Hepatocyte (in vitro differentiated cells): ENCODE measurements around the gene ABCA3. TPM values are rescaled to one million over a fixed set of nuclear protein-coding genes. Genes with fewer than 3 reads are reported as not detected.

ENCODE experiments used
- DNase-seq: peaks from one replicate; pipeline ENCODE4 v3.0.0-alpha.2; 2016; ENCODE audit warnings: low spot score
- H2AFZ ChIP-seq: fragments of 200-600 bp; sonication (generic); 2 replicates; pipeline ENCODE4 v1.6.0; 2016; ENCODE audit warnings: antibody characterized with exemption, mild to moderate bottlenecking
- H3K27ac ChIP-seq: fragments of 200-600 bp; sonication (generic); 2 replicates; pipeline ENCODE4 v1.5.1; 2016; ENCODE audit warnings: mild to moderate bottlenecking
- H3K27me3 ChIP-seq: fragments of 200-600 bp; sonication (generic); 2 replicates; pipeline ENCODE4 v1.6.1; 2016
- H3K36me3 ChIP-seq: fragments of 200-600 bp; sonication (generic); replicated peaks from 2 replicates; pipeline ENCODE4 v1.5.1; 2016; ENCODE audit warnings: low read depth; ENCODE audit not compliant: insufficient read depth
- H3K4me1 ChIP-seq: fragments of 200-600 bp; sonication (generic); 2 replicates; pipeline ENCODE4 v1.5.1; 2016; ENCODE audit warnings: mild to moderate bottlenecking, moderate library complexity; ENCODE audit not compliant: insufficient read depth
- H3K4me2 ChIP-seq: fragments of 200-600 bp; sonication (generic); 2 replicates; pipeline ENCODE4 v1.6.0; 2016
- H3K4me3 ChIP-seq: fragments of 200-600 bp; sonication (generic); 2 replicates; pipeline ENCODE4 v1.5.1; 2016; ENCODE audit warnings: mild to moderate bottlenecking
- H3K79me2 ChIP-seq: fragments of 200-600 bp; sonication (generic); 2 replicates; pipeline ENCODE4 v1.6.0; 2017; ENCODE audit warnings: mild to moderate bottlenecking
- H3K9me2 ChIP-seq: fragments of 200-600 bp; sonication (generic); replicated peaks from 2 replicates; pipeline ENCODE4 v1.6.0; 2017; ENCODE audit warnings: mild to moderate bottlenecking; ENCODE audit not compliant: insufficient read depth
- H3K9me3 ChIP-seq: fragments of 200-600 bp; sonication (generic); 2 replicates; pipeline ENCODE4 v1.5.1; 2016; ENCODE audit warnings: low read depth, mild to moderate bottlenecking
- H4K20me1 ChIP-seq: fragments of 200-600 bp; sonication (generic); 2 replicates; pipeline ENCODE4 v1.6.0; 2016; ENCODE audit warnings: mild to moderate bottlenecking; ENCODE audit not compliant: insufficient read depth, poor library complexity, severe bottlenecking
- CTCF ChIP-seq: fragments of 200-600 bp; sonication (generic); IDR thresholded peaks from 2 replicates; pipeline ENCODE4 v1.5.1; 2016; ENCODE audit warnings: antibody characterized with exemption, mild to moderate bottlenecking; ENCODE audit not compliant: poor library complexity
- EZH2 ChIP-seq: fragments of 200-600 bp; sonication (generic); IDR thresholded peaks from 2 replicates; pipeline ENCODE4 v1.6.1; 2016; ENCODE audit warnings: antibody characterized with exemption, mild to moderate bottlenecking, borderline replicate concordance
- EZH2phosphoT487 ChIP-seq: fragments of 200-600 bp; sonication (generic); IDR thresholded peaks from one replicate; pipeline ENCODE4 v1.6.1; 2018; ENCODE audit warnings: antibody characterized with exemption, mild to moderate bottlenecking, low read depth, moderate library complexity; ENCODE audit not compliant: unreplicated experiment, severe bottlenecking
- WGBS: methylation state at CpG from one replicate; pipeline ENCODE4 v1.1.6; 2016; ENCODE audit warnings: low lambda C conversion rate; ENCODE audit errors: missing lambda C conversion rate; 5-methylcytosine and 5-hydroxymethylcytosine counted together
- polyA plus RNA-seq: library from polyadenylated mRNA; unstranded; fragments of >200 nt; fragmentation: Nextera tagmentation; extraction: Ambion mirVana; gene quantifications from 2 replicates; pipeline ENCODE4 v1.2.1, GENCODE V29; 2016
- total RNA-seq: library from RNA; depleted of rRNA; stranded (reverse); fragments of >200 nt; gene quantifications from 2 replicates; pipeline ENCODE4 v1.2.3, GENCODE V29; 2014

ABCA3 gene
- total and polyA plus RNA-seq, 2 experiments from 2014 or later, result 0.94 to 1.8 TPM

GRCh38 chr16:2252806-2253148 is 87.8 kb downstream of the ABCA3 start:
- Histone ChIP-seq H3K36me3 (no peaks in the 10 kb centered on the region), H3K9me3 (no peaks in the 10 kb centered on the region), H3K4me1 (peaks cover 14% of the 10 kb centered on the region), H3K27ac (peak overlapping the region; percentile 91), H3K79me2 (peaks cover 37% of the 10 kb centered on the region), H2AFZ (no peak overlapping the region), H3K9me2 (no peaks in the 10 kb centered on the region), H3K27me3 (no peaks in the 10 kb centered on the region), H3K4me3 (no peak overlapping the region), H3K4me2 (no peak overlapping the region), H4K20me1 (no peaks in the 10 kb centered on the region)
- WGBS, result 92% methylated on average over 7 of the region's 7 CpGs
- DNase-seq, result no peak
- TF ChIP-seq EZH2phosphoT487, result no peak

- TF ChIP-seq CTCF (peak; percentile 70), EZH2 (no peak)
- Histone ChIP-seq H4K20me1 (no peaks in the 10 kb centered on the region), H3K4me2 (peak within 1 kb of the TSS; percentile 83), H3K27ac (peak within 1 kb of the TSS; percentile 91), H3K9me3 (no peaks in the 10 kb centered on the region), H3K36me3 (no peaks in the 10 kb centered on the region), H2AFZ (peak within 1 kb of the TSS; percentile 66), H3K4me3 (peak within 1 kb of the TSS; percentile 66), H3K9me2 (no peaks in the 10 kb centered on the region), H3K79me2 (peaks cover 41% of the 10 kb centered on the region), H3K4me1 (peaks cover 14% of the 10 kb centered on the region), H3K27me3 (no peaks in the 10 kb centered on the region)
- 4% methylated on average over 63 of the region's 88 CpGs for WGBS
- DNase-seq, result peak; percentile 98
Measured at GRCh38 chr16:2251296-2252111, 89.0 kb downstream of the ABCA3 start, which contains the start of gene ECI1. Gene ECI1, minus strand, starts transcription at chr16:2251587. Its CDS starts 21 bp downstream, at chr16:2251566.

- Histone ChIP-seq H3K27ac (peak overlapping the region; percentile 91), H3K4me1 (peaks cover 14% of the 10 kb centered on the region), H3K36me3 (no peaks in the 10 kb centered on the region), H3K9me3 (no peaks in the 10 kb centered on the region), H3K9me2 (no peaks in the 10 kb centered on the region), H3K27me3 (no peaks in the 10 kb centered on the region), H3K4me2 (peak overlapping the region; percentile 83), H3K79me2 (peaks cover 41% of the 10 kb centered on the region), H2AFZ (peak overlapping the region; percentile 66), H3K4me3 (peak overlapping the region; percentile 66), H4K20me1 (no peaks in the 10 kb centered on the region)
- TF ChIP-seq CTCF (no peak), EZH2 (no peak), EZH2phosphoT487 (no peak)
- 8% methylated on average over 25 of the region's 35 CpGs for WGBS
- no peak for DNase-seq
Measured at GRCh38 chr16:2250652-2251295, 89.8 kb downstream of the ABCA3 start.

DNA sequence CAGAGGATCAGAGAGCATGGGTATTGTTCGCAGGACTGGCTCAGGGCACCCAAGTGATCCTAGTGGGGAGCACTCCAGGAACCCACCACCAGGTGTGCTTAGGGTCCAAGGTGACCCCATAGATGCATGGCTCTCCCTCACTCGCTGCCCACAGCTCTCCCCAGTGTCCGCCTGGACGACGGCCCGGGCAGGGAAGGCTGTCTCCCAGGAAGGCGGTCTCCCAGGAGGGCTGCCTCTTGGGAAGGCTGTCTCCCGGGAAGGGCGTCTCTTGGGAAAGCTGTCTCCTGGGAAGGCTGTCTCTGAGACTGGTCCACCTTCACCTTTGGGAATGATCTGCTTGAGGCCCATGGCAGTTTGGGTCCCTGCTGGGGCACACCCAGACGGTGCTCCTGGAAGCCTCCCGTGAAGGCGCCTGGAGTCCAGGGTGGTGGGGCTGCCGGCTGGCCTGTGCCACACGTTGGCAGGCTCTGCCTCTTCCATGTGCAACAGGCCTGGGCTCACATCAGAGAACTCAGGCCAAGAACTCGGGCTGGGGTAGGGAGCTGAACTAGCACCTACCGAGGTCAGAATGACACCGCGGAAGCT is 94.1 kb downstream of the ABCA3 start:
- H3K36me3 ChIP-seq, result no peaks in the 10 kb centered on the region

More for the DNA sequence above, 94.1 kb downstream of the ABCA3 start:
- Histone ChIP-seq H4K20me1 (no peaks in the 10 kb centered on the region), H3K4me3 (no peak overlapping the region), H2AFZ (no peak overlapping the region), H3K4me1 (peaks cover 8% of the 10 kb centered on the region), H3K4me2 (no peak overlapping the region), H3K79me2 (peaks cover 36% of the 10 kb centered on the region), H3K27ac (no peak overlapping the region), H3K9me2 (no peaks in the 10 kb centered on the region), H3K27me3 (no peaks in the 10 kb centered on the region), H3K9me3 (no peaks in the 10 kb centered on the region)
- DNase-seq, result no peak
- no peak for TF ChIP-seq EZH2phosphoT487
- no peak for TF ChIP-seq EZH2
- TF ChIP-seq CTCF, result no peak
- WGBS, result 96% methylated on average over 18 of the region's 18 CpGs
